GM23338 (cell line): ENCODE results near the gene RYR1. TPM values are rescaled to one million over a fixed set of nuclear protein-coding genes. Genes with fewer than 3 reads are reported as not detected.

Experiments
- ATAC-seq: fragments of 200-7000 bp; cut with Tn5 transposase; 3 replicates; pipeline ENCODE4 v1.9.1; 2020
- DNase-seq: peaks from one replicate; pipeline ENCODE4 v3.0.0-alpha.2; 2015; ENCODE audit warnings: low spot score
- H2AFZ ChIP-seq: fragments of 200-600 bp; sonication (generic); 2 replicates; pipeline ENCODE4 v1.8.0; 2016; ENCODE audit warnings: antibody characterized with exemption, mild to moderate bottlenecking, moderate library complexity
- H3F3A ChIP-seq: fragments of 200-600 bp; sonication (generic); replicated peaks from 2 replicates; pipeline ENCODE4 v1.8.0; 2017; ENCODE audit warnings: antibody characterized with exemption, mixed run types, low read depth
- H3K27ac ChIP-seq: fragments of 200-600 bp; sonication (generic); 2 replicates; pipeline ENCODE4 v1.6.1; 2016; ENCODE audit warnings: low read depth
- H3K27me3 ChIP-seq: fragments of 200-600 bp; sonication (generic); 2 replicates; pipeline ENCODE4 v1.8.0; 2016; ENCODE audit warnings: mild to moderate bottlenecking, mixed run types, moderate library complexity; ENCODE audit not compliant: insufficient read depth
- H3K36me3 ChIP-seq: fragments of 200-600 bp; sonication (generic); 2 replicates; pipeline ENCODE4 v1.8.0; 2016; ENCODE audit warnings: mild to moderate bottlenecking; ENCODE audit not compliant: insufficient read depth
- H3K4me1 ChIP-seq: fragments of 200-600 bp; sonication (generic); 2 replicates; pipeline ENCODE4 v1.8.0; 2016; ENCODE audit warnings: mild to moderate bottlenecking, moderate library complexity; ENCODE audit not compliant: insufficient read depth
- H3K4me2 ChIP-seq: fragments of 200-600 bp; sonication (generic); 2 replicates; pipeline ENCODE4 v1.7.1; 2017; ENCODE audit warnings: mixed run types
- H3K4me3 ChIP-seq: fragments of 200-600 bp; sonication (generic); 2 replicates; pipeline ENCODE4 v1.6.1; 2016; ENCODE audit warnings: mixed run types
- H3K79me2 ChIP-seq: fragments of 200-600 bp; sonication (generic); replicated peaks from 2 replicates; pipeline ENCODE4 v1.8.0; 2017; ENCODE audit warnings: mild to moderate bottlenecking; ENCODE audit not compliant: insufficient read depth
- H3K9me2 ChIP-seq: fragments of 200-600 bp; sonication (generic); 2 replicates; pipeline ENCODE4 v1.8.0; 2017; ENCODE audit not compliant: insufficient read depth
- H4K20me1 ChIP-seq: fragments of 200-600 bp; sonication (generic); replicated peaks from 2 replicates; pipeline ENCODE4 v1.8.0; 2017; ENCODE audit warnings: mild to moderate bottlenecking; ENCODE audit not compliant: insufficient read depth
- H3K27ac Mint-ChIP-seq: 2 replicates; pipeline ENCODE4 v1.8.0; 2020; ENCODE audit warnings: inconsistent platforms, mild to moderate bottlenecking, moderate library complexity, mixed read lengths
- H3K27me3 Mint-ChIP-seq: 3 replicates; pipeline ENCODE4 v1.8.0; 2022; ENCODE audit warnings: low read depth, mild to moderate bottlenecking, moderate library complexity, mixed read lengths, inconsistent platforms; ENCODE audit not compliant: insufficient read depth, poor library complexity
- H3K36me3 Mint-ChIP-seq: 3 replicates; pipeline ENCODE4 v1.8.0; 2021; ENCODE audit warnings: low read depth, mild to moderate bottlenecking, inconsistent platforms, moderate library complexity, mixed read lengths
- H3K4me1 Mint-ChIP-seq: 3 replicates; pipeline ENCODE4 v1.8.0; 2020; ENCODE audit warnings: mild to moderate bottlenecking, inconsistent platforms, mixed read lengths
- H3K4me3 Mint-ChIP-seq: 3 replicates; pipeline ENCODE4 v1.8.0; 2021; ENCODE audit warnings: moderate library complexity, mild to moderate bottlenecking, inconsistent platforms, mixed read lengths
- H3K9me3 Mint-ChIP-seq: 3 replicates; pipeline ENCODE4 v1.8.0; 2020; ENCODE audit warnings: moderate library complexity, mild to moderate bottlenecking, inconsistent platforms, mixed read lengths
- CREB1 ChIP-seq: fragments of 250-450 bp; sonication (Bioruptor Pico); IDR thresholded peaks from 2 replicates; pipeline ENCODE4 v1.5.0; 2020; ENCODE audit warnings: low read depth, mild to moderate bottlenecking, moderate library complexity
- CTCF ChIP-seq, 2 experiments: fragments of 200-600 bp in 1 of 2; sonication (generic) in 1 of 2; conservative IDR thresholded peaks; 2 replicates each; pipeline versions ENCODE4 v1.5.1 to v1.6.1; 2016 to 2017; ENCODE audit warnings: antibody characterized with exemption in 2 of 2, low read depth in 2 of 2, mild to moderate bottlenecking in 2 of 2, moderate library complexity in 1 of 2
- EZH2 ChIP-seq: fragments of 200-600 bp; sonication (generic); IDR thresholded peaks from one replicate; pipeline ENCODE4 v1.8.0; 2017; ENCODE audit warnings: antibody characterized with exemption, mild to moderate bottlenecking, low read depth; ENCODE audit not compliant: unreplicated experiment
- EZH2phosphoT487 ChIP-seq: fragments of 200-600 bp; sonication (generic); IDR thresholded peaks from one replicate; pipeline ENCODE4 v1.8.1; 2018; ENCODE audit warnings: antibody characterized with exemption; ENCODE audit not compliant: unreplicated experiment
- NANOG ChIP-seq: IDR thresholded peaks from 2 replicates; pipeline ENCODE4 v1.6.1; 2016; ENCODE audit warnings: antibody characterized with exemption, borderline replicate concordance
- POLR2AphosphoS5 ChIP-seq: IDR thresholded peaks from 2 replicates; pipeline ENCODE4 v1.6.1; 2016; ENCODE audit warnings: antibody characterized with exemption, low read depth
- STAT1 ChIP-seq: IDR thresholded peaks from one replicate; pipeline ENCODE4 v1.6.1; 2016; ENCODE audit warnings: antibody characterized with exemption; ENCODE audit not compliant: unreplicated experiment
- ZNF114 ChIP-seq: fragments of 250-450 bp; sonication (Bioruptor Pico); IDR thresholded peaks from 2 replicates; pipeline ENCODE4 v1.5.0; 2020; ENCODE audit warnings: mild to moderate bottlenecking, moderate library complexity
- ZNF331 ChIP-seq: fragments of 250-450 bp; sonication (Bioruptor Pico); IDR thresholded peaks from 2 replicates; pipeline ENCODE4 v1.5.0; 2020; ENCODE audit warnings: low read depth, mild to moderate bottlenecking, moderate library complexity
- ZNF462 ChIP-seq: fragments of 250-450 bp; sonication (Bioruptor Pico); IDR thresholded peaks from 2 replicates; pipeline ENCODE4 v1.5.0; 2020; ENCODE audit warnings: mild to moderate bottlenecking, moderate library complexity
- polyA plus RNA-seq: library from polyadenylated mRNA; unstranded; fragments of >200 nt; fragmentation: Nextera tagmentation; extraction: Ambion mirVana; gene quantifications from 2 replicates; pipeline ENCODE4 v1.2.1, GENCODE V29; 2016
- total RNA-seq: library from RNA; depleted of rRNA; stranded (reverse); fragments of >200 nt; shearing (Covaris generic); gene quantifications from 2 replicates; pipeline ENCODE4 v1.2.3, GENCODE V29; 2014
- TF ChIP-seq, protein P1 (sequence below): IDR thresholded peaks from 2 replicates; pipeline ENCODE4 v1.6.1; 2016; ENCODE audit warnings: antibody characterized with exemption

The RYR1 gene
- total and polyA plus RNA-seq, 2 experiments from 2014 or later, result 4.0 to 26.7 TPM

DNA sequence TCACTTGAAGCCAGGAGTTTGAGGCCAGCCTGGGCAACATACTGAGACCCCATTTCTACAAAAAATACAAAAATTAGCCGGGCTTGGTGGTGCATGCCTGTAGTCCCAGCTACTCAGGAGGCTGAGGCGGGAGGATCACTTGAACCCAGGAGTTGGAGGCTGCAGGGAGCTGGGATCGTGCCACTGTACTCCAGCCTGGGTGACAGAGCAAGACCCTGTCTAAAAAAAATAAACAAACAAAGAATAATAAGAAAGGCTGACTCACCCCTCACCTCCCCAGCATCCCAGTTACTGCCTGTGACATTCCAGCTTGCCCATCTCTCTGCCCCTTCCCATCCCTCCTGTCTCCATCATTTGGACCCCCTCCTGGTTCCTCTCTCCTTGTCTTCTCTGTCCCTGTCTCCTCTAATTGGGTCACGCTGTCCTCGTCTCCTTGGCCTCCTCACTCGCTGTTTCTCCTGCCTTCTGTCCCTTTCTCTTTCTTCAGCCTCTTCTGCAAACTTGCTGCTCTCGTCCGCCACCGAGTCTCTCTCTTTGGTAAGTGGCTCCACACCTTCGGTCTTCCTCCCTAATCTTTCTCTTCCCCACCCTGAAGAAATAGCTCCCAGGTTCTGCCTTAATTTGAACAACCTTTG lies 77.7 kb downstream of the RYR1 start:
- TF ChIP-seq ZNF114 (CRISPR knock-in tag) (no peak), ZNF462 (no peak), STAT1 (no peak), EZH2phosphoT487 (no peak), CREB1 (CRISPR knock-in tag) (no peak), ZNF331 (CRISPR knock-in tag) (no peak), CTCF (conservative IDR thresholded peaks at IDR 0.05; ENCODE audit: low read depth in 2 of 2) (no peak), EZH2 (no peak), POLR2AphosphoS5 (no peak), NANOG (no peak)
- TF ChIP-seq, protein P1, sequence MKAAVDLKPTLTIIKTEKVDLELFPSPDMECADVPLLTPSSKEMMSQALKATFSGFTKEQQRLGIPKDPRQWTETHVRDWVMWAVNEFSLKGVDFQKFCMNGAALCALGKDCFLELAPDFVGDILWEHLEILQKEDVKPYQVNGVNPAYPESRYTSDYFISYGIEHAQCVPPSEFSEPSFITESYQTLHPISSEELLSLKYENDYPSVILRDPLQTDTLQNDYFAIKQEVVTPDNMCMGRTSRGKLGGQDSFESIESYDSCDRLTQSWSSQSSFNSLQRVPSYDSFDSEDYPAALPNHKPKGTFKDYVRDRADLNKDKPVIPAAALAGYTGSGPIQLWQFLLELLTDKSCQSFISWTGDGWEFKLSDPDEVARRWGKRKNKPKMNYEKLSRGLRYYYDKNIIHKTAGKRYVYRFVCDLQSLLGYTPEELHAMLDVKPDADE, result no peak
- H3K27ac ChIP-seq, result no peak overlapping the region
- Mint-ChIP-seq H3K27me3 (peaks cover 17% of the 10 kb centered on the region), H3K36me3 (peaks cover 67% of the 10 kb centered on the region), H3K9me3 (no peaks in the 10 kb centered on the region; the same call in 2 of the 3 replicates), H3K4me1 (peaks cover 9% of the 10 kb centered on the region; the same call in 2 of the 3 replicates), H3K4me3 (no peak overlapping the region), H3K27ac (no peak overlapping the region)
- ATAC-seq (no peak), DNase-seq (no peak)
- no peaks in the 10 kb centered on the region for H3K27me3 ChIP-seq
- H2AFZ ChIP-seq, result no peak overlapping the region
- H3K4me2 ChIP-seq, result no peak overlapping the region
- H4K20me1 ChIP-seq, result no peaks in the 10 kb centered on the region
- H3K4me1 ChIP-seq, result peaks cover 4% of the 10 kb centered on the region; the same call in 1 of the 2 replicates
- no peak overlapping the region for H3K4me3 ChIP-seq
- peaks cover 5% of the 10 kb centered on the region; the same call in 1 of the 2 replicates for H3K36me3 ChIP-seq
- H3K79me2 ChIP-seq, result no peaks in the 10 kb centered on the region
- no peaks in the 10 kb centered on the region for H3K9me2 ChIP-seq
- H3F3A ChIP-seq, result 0 out of 2 replicates have a peak, but pooled peaks cover 13% of the 10 kb centered on the region
